ENCODE measurements around the gene CCDC159.
"Not testable (repeated sequence)": the region's sequence is repeated elsewhere in the genome, so short reads cannot be mapped to it uniquely, and the experiment has no call there.

Gene CCDC159

DNA sequence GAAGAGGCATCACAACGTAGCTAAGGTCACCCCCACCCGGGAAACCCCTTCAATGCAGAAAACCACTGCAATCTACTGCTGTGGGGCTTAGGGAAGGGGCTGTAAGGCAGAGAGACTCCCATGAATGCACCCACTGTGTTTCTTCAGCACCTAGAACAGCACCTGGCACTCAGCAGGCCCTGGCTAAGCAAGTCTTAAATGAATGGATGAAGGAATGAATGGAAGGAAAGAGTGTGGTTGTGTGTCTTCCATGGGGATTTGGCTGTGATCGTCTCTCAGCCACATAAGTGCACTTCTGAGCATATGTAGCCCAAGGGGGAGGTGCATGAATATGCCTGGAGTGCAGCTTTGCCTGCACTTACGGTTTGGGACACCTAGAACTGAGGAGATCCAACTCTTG lies 2.9 kb downstream of the CCDC159 start:
- Mint-ChIP-seq H3K27ac (no peak overlapping the region), H3K27me3 (no peaks in the 10 kb centered on the region), H3K9me3 (peaks cover 6% of the 10 kb centered on the region), H3K36me3 (peaks cover 8% of the 10 kb centered on the region), H3K4me1 (peaks cover 18% of the 10 kb centered on the region), H3K4me3 (no peak overlapping the region)
- ATAC-seq (ENCODE audit: low read depth): no peak
- no peak for DNase-seq (ENCODE audit: low spot score in 2 of 2)

GRCh38 chr19:11354102-11354501 lies 7.8 kb downstream of the CCDC159 start:
- H3K9me3 Mint-ChIP-seq; ATAC-seq (ENCODE audit: low read depth); H3K27ac Mint-ChIP-seq; H3K4me3 Mint-ChIP-seq; DNase-seq (ENCODE audit: low spot score in 2 of 2): not testable (repeated sequence)
- H3K4me1 Mint-ChIP-seq: peaks cover 11% of the 10 kb centered on the region
- H3K36me3 Mint-ChIP-seq: peaks cover 11% of the 10 kb centered on the region
- H3K27me3 Mint-ChIP-seq: peaks cover 15% of the 10 kb centered on the region

- ATAC-seq (ENCODE audit: low read depth) (peak; percentile 94), DNase-seq (ENCODE audit: low spot score in 2 of 2) (peak; percentile 71 to 75)
- Mint-ChIP-seq H3K27me3 (peaks cover 17% of the 10 kb centered on the region), H3K4me1 (peaks cover 11% of the 10 kb centered on the region), H3K4me3 (peak within 1 kb of the TSS; percentile 71), H3K36me3 (peaks cover 5% of the 10 kb centered on the region), H3K27ac (no peak within 1 kb of the TSS), H3K9me3 (no peaks in the 10 kb centered on the region)
Observed at GRCh38 chr19:11355160-11356073, 9.1 kb downstream of the CCDC159 start, which contains the start of gene PLPPR2. PLPPR2 (plus strand) TSS chr19:11355432; CDS start chr19:11357674, 2,242 bp downstream.

GRCh38 chr19:11356074-11356397 lies 9.7 kb downstream of the CCDC159 start:
- peak overlapping the region; percentile 71 for H3K4me3 Mint-ChIP-seq
- no peak for DNase-seq (ENCODE audit: low spot score in 2 of 2)

DNA sequence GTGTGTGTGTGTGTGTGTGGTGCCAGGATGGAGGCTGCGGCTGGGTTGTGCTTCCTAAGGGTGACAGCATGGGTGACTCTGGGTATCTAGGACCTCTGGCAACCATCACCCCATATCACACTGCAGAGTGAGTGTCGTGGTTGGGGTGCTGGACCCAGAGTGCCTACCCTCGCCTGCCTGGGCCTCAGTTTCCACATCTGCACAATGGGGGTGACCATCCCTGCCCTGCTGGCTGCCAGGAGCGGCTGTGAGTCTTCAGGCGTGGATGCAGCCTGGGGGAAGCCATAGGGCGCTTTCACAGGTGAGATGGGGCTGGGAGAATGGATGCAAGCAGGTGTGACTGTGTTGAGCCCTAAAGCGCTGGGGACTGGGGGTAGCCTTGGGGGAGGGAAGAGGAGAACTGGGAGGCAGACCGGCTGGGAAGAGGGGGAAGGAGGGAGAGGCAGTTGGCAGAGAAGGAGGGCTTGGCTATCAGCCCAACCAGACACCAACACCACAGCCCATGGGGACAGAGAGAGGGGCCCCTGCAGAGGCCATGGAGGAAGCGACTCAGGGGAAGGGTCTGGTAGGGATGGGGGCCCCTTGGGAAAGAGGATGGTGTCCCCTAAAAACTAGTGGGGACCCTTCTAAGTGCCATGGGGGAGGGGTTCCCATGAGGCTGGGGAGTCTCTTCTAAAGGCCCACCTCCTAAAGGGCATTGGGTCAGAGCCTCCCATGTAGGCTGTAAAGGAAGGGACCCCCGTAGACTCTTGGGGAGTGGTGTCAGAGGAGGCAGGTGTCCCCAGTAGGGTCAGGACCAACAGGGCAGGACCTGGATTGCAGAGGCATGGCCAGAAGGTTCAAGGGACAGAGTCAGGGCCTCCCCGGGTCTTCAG lies 10.6 kb downstream of the CCDC159 start:
- peaks cover 17% of the 10 kb centered on the region for H3K27me3 Mint-ChIP-seq
- H3K4me3 Mint-ChIP-seq: no peak overlapping the region
- H3K9me3 Mint-ChIP-seq: no peaks in the 10 kb centered on the region
- no peak for DNase-seq (ENCODE audit: low spot score in 2 of 2)
- no peak overlapping the region for H3K27ac Mint-ChIP-seq
- H3K4me1 Mint-ChIP-seq: peaks cover 11% of the 10 kb centered on the region
- peaks cover 3% of the 10 kb centered on the region for H3K36me3 Mint-ChIP-seq
- ATAC-seq (ENCODE audit: low read depth): no peak

More at GRCh38 chr19:11356074-11356397, 9.7 kb downstream of the CCDC159 start:
- Mint-ChIP-seq H3K9me3 (no peaks in the 10 kb centered on the region), H3K4me1 (peaks cover 11% of the 10 kb centered on the region), H3K27ac (no peak overlapping the region), H3K27me3 (peaks cover 17% of the 10 kb centered on the region), H3K36me3 (peaks cover 3% of the 10 kb centered on the region)
- ATAC-seq (ENCODE audit: low read depth): no peak

- Mint-ChIP-seq H3K4me3 (no peak overlapping the region), H3K36me3 (peaks cover 4% of the 10 kb centered on the region), H3K27me3 (peaks cover 17% of the 10 kb centered on the region), H3K4me1 (peaks cover 11% of the 10 kb centered on the region), H3K27ac (no peak overlapping the region), H3K9me3 (no peaks in the 10 kb centered on the region)
- no peak for ATAC-seq (ENCODE audit: low read depth)
- no peak for DNase-seq (ENCODE audit: low spot score in 2 of 2)
Observed at GRCh38 chr19:11359421-11359820, 13.1 kb downstream of the CCDC159 start.

- Mint-ChIP-seq H3K9me3 (no peaks in the 10 kb centered on the region), H3K27ac (no peak overlapping the region), H3K36me3 (peaks cover 7% of the 10 kb centered on the region), H3K4me3 (no peak overlapping the region), H3K4me1 (peaks cover 4% of the 10 kb centered on the region), H3K27me3 (peaks cover 9% of the 10 kb centered on the region)
- ATAC-seq (ENCODE audit: low read depth) (no peak), DNase-seq (ENCODE audit: low spot score in 2 of 2) (no peak)
Observed at GRCh38 chr19:11361037-11361770, 14.9 kb downstream of the CCDC159 start.

- peaks cover 2% of the 10 kb centered on the region for H3K27me3 Mint-ChIP-seq
- H3K36me3 Mint-ChIP-seq: peaks cover 9% of the 10 kb centered on the region
- H3K4me1 Mint-ChIP-seq: peaks cover 4% of the 10 kb centered on the region
- H3K27ac Mint-ChIP-seq: no peak overlapping the region
- H3K4me3 Mint-ChIP-seq: no peak overlapping the region
- H3K9me3 Mint-ChIP-seq: no peaks in the 10 kb centered on the region
- DNase-seq (ENCODE audit: low spot score in 2 of 2): no peak
- ATAC-seq (ENCODE audit: low read depth): no peak
Observed at GRCh38 chr19:11361771-11362731, 15.7 kb downstream of the CCDC159 start.

GRCh38 chr19:11363881-11364280 lies 17.6 kb downstream of the CCDC159 start:
- Mint-ChIP-seq H3K4me1 (peaks cover 2% of the 10 kb centered on the region), H3K36me3 (peaks cover 14% of the 10 kb centered on the region), H3K27me3 (peaks cover 2% of the 10 kb centered on the region), H3K4me3 (no peak overlapping the region), H3K27ac (no peak overlapping the region), H3K9me3 (no peaks in the 10 kb centered on the region)
- DNase-seq (ENCODE audit: low spot score in 2 of 2) (no peak), ATAC-seq (ENCODE audit: low read depth) (no peak)

DNA sequence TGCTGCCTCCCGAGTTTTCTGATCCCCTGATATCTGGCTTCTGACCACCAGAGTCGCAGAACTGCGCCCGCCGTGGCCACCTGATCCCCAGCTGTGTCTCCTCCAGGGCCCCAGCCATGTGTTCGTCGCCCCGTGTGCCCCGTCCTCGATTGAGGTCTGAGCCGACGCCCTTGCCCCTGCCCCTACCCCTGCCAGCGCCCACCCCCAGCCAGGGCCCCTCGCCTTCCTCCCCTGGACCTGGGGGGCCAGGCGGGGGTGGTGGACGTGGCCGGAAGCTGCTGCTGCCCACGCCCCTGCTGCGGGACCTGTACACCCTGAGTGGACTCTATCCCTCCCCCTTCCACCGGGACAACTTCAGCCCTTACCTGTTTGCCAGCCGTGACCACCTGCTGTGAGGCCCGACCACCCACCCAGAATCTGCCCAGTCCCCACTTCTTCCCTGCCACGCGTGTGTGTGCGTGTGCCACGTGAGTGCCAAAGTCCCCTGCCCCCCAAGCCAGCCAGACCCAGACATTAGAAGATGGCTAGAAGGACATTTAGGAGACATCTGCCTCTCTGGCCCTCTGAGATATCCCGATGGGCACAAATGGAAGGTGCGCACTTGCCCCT lies 18.1 kb downstream of the CCDC159 start:
- H3K27me3 Mint-ChIP-seq: no peaks in the 10 kb centered on the region
- H3K4me3 Mint-ChIP-seq: no peak overlapping the region
- peaks cover 18% of the 10 kb centered on the region for H3K36me3 Mint-ChIP-seq
- H3K4me1 Mint-ChIP-seq: peaks cover 5% of the 10 kb centered on the region
- ATAC-seq (ENCODE audit: low read depth): no peak
- no peaks in the 10 kb centered on the region for H3K9me3 Mint-ChIP-seq
- no peak for DNase-seq (ENCODE audit: low spot score in 2 of 2)
- H3K27ac Mint-ChIP-seq: no peak overlapping the region

GRCh38 chr19:11364935-11365334 lies 18.6 kb downstream of the CCDC159 start:
- H3K4me1 Mint-ChIP-seq: peaks cover 6% of the 10 kb centered on the region
- no peaks in the 10 kb centered on the region for H3K9me3 Mint-ChIP-seq
- ATAC-seq (ENCODE audit: low read depth) (no peak), DNase-seq (ENCODE audit: low spot score in 2 of 2) (no peak)
- no peaks in the 10 kb centered on the region for H3K27me3 Mint-ChIP-seq
- no peak overlapping the region for H3K4me3 Mint-ChIP-seq
- H3K36me3 Mint-ChIP-seq: peaks cover 23% of the 10 kb centered on the region
- no peak overlapping the region for H3K27ac Mint-ChIP-seq

GRCh38 chr19:11365557-11366117 lies 19.3 kb downstream of the CCDC159 start:
- DNase-seq (ENCODE audit: low spot score in 2 of 2): no peak
- Mint-ChIP-seq H3K4me1 (peaks cover 6% of the 10 kb centered on the region), H3K27me3 (no peaks in the 10 kb centered on the region), H3K4me3 (no peak overlapping the region), H3K9me3 (no peaks in the 10 kb centered on the region), H3K36me3 (peaks cover 24% of the 10 kb centered on the region), H3K27ac (no peak overlapping the region)
- no peak for ATAC-seq (ENCODE audit: low read depth)

Measured in memory B cell (primary cell).